CD4-positive, CD25-positive, alpha-beta regulatory T cell (primary cell): ENCODE data around the gene CCNJL. TPM values are rescaled to one million over a fixed set of nuclear protein-coding genes. Genes with fewer than 3 reads are reported as not detected.
A peak's percentile ranks its signal among the peaks of the same experiment; 100 is the strongest.

Source experiments
- ATAC-seq, 2 donors: fragments of 150-1000 bp; cut with Tn5 transposase; one replicate each; pipeline ENCODE4 v1.10.0; 2021; ENCODE audit warnings: low read depth in 2 of 2, moderate number of reproducible peaks in 2 of 2, moderate library complexity in 1 of 2
- DNase-seq, 3 donors: peaks; one replicate each; pipeline versions ENCODE4 v3.0.0 to v3.0.0-alpha.2; 2012 to 2022; ENCODE audit warnings: mixed read lengths in 1 of 3
- H3K27ac ChIP-seq: one replicate; pipeline ENCODE4 v1.7.0; 2013; ENCODE audit warnings: mild to moderate bottlenecking, low read length; ENCODE audit not compliant: insufficient read depth, poor library complexity, severe bottlenecking
- H3K27me3 ChIP-seq: one replicate; pipeline ENCODE4 v1.7.0; 2013; ENCODE audit warnings: low read length; ENCODE audit not compliant: control insufficient read depth, insufficient read depth
- H3K36me3 ChIP-seq: one replicate; pipeline ENCODE4 v1.7.0; 2013; ENCODE audit warnings: mild to moderate bottlenecking, low read length, moderate library complexity; ENCODE audit not compliant: control insufficient read depth, insufficient read depth
- H3K4me1 ChIP-seq: 2 replicates; pipeline ENCODE4 v1.7.0; 2013; ENCODE audit warnings: mild to moderate bottlenecking, low read length; ENCODE audit not compliant: insufficient read depth, control insufficient read depth, poor library complexity, severe bottlenecking
- H3K4me3 ChIP-seq: one replicate; pipeline ENCODE4 v1.7.0; 2013; ENCODE audit warnings: low read depth, mild to moderate bottlenecking, low read length, moderate library complexity
- H3K9me3 ChIP-seq, 2 experiments: 1 replicate in 1 of 2; 2 replicates in 1 of 2; pipeline ENCODE4 v1.7.0; 2013; ENCODE audit warnings: low read length in 2 of 2, mild to moderate bottlenecking in 1 of 2, moderate library complexity in 1 of 2; ENCODE audit not compliant: control insufficient read depth in 2 of 2
- H3K27ac Mint-ChIP-seq, 3 donors: one replicate each; pipeline ENCODE4 v1.8.0; 2020 to 2022; ENCODE audit warnings: mild to moderate bottlenecking in 3 of 3, mixed read lengths in 3 of 3, moderate library complexity in 2 of 3
- H3K27me3 Mint-ChIP-seq: one replicate; pipeline ENCODE4 v1.8.0; 2022; ENCODE audit warnings: mild to moderate bottlenecking, mixed read lengths
- H3K36me3 Mint-ChIP-seq: one replicate; pipeline ENCODE4 v1.8.0; 2020; ENCODE audit warnings: mixed read lengths
- H3K4me1 Mint-ChIP-seq, 4 donors: one replicate each; pipeline ENCODE4 v1.8.0; 2020 to 2022; ENCODE audit warnings: mixed read lengths in 4 of 4, mild to moderate bottlenecking in 1 of 4
- H3K4me3 Mint-ChIP-seq, 4 donors: one replicate each; pipeline ENCODE4 v1.8.0; 2020 to 2022; ENCODE audit warnings: mild to moderate bottlenecking in 4 of 4, mixed read lengths in 4 of 4, moderate library complexity in 3 of 4
- H3K9me3 Mint-ChIP-seq, 7 donors: one replicate each; pipeline ENCODE4 v1.8.0; 2020 to 2022; ENCODE audit warnings: mixed read lengths in 7 of 7, mild to moderate bottlenecking in 3 of 7, moderate library complexity in 2 of 7
- polyA plus RNA-seq, 4 donors: library from polyadenylated mRNA; unstranded; fragments of 300-500 nt; fragmentation: Illumina TruSeq; gene quantifications; one replicate each; pipeline ENCODE4 v1.2.3, GENCODE V29; 2021
- total RNA-seq: library from RNA; stranded (reverse); gene quantifications from one replicate; pipeline ENCODE4 v1.2.3, GENCODE V29; 2022

CCNJL gene
- not detected for total RNA-seq
- polyA plus RNA-seq, result not detected

DNA sequence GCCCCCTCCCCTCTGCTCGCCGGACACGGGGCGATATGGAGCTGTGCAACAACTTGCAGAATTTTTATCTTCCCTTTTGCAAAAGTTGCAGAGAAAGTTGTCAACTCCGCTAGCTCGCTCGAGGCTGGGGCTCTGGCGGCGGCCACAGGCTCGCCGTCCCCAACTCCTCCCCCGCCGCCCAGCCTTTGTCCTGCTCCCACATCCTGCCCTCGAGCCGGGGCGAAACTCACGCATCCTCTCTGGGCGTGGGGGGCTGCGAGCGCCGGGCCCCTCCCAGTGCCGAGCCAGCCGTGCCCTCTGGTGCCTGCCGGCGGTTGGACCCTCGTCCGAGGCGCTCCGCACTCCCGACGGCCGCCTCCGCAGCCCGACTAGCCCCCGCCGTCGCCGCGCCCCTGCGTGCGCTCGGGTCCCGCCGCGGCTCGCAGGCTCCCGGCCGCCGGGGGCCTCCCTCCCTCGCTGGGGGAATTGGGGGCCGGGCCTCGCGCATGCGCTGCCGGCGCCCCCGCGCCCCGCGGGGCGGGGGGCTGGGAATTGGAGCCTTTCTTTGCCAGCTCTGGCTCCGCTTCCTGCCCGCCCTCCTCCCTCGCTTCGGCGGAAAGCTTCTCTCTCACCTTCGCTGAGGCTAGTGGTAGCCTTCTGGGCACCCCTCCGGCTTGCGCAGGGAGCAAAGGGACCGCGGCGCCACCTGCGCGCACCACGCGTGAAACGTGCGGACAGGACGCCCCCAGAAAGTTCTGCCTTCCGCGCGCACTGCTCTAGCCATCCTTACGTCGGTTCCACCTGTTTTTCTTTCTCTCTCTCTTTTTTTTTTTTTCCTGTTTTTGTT, at the start of gene CCNJL:
TSS of gene CCNJL (minus strand) at position 431 of the 826 bp plus-strand sequence. CDS start 641 bp downstream, outside the sequence.
- peak in 1 of 3 donors; percentile 2 for DNase-seq
- ATAC-seq, result no peak
- Histone ChIP-seq H3K27me3 (peaks cover 25% of the 10 kb centered on the region), H3K27ac (no peak within 1 kb of the TSS), H3K9me3 (peaks cover 0 to 2% of the 10 kb centered on the region in 2 experiments), H3K4me1 (no peaks in the 10 kb centered on the region), H3K36me3 (no peaks in the 10 kb centered on the region), H3K4me3 (no peak within 1 kb of the TSS)
- H3K9me3 Mint-ChIP-seq, result peaks cover 0 to 4% (median 0%) of the 10 kb centered on the region in 7 donors
- no peak within 1 kb of the TSS for H3K27ac Mint-ChIP-seq
- peaks cover 0 to 7% (median 0%) of the 10 kb centered on the region in 4 donors for H3K4me1 Mint-ChIP-seq
- peak within 1 kb of the TSS in 2 of 4 donors; percentile 62 to 68 for H3K4me3 Mint-ChIP-seq
- H3K36me3 Mint-ChIP-seq, result no peaks in the 10 kb centered on the region
- peaks cover 49% of the 10 kb centered on the region for H3K27me3 Mint-ChIP-seq

DNA sequence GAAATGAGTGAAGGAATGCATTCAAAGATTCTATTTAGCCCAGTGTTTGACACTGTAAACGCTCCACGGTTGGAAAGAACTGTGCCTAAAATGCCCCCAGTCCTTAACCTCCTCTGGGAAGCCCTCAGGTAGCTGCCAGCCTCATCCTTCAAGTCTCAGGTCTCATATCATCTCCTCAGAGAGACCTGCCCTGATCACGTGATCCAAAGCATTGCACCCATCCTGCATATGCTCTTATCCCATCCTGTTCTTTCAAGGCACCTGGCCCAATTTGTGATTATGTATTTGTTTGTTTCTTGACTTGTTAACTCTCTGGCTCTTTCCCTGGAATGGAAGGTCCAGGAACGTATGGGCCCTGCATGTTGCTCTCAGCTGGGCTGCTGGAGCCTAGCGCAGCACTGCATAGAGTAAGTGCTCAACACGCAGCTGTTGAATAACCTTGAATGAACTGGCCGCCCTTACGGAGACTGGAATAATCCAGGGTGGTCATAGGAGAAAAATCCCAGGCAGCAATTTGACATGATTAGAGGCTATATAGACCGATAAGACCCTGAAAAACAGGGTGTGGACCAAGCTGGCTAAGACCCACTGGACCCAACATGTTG, 49.4 kb upstream of the CCNJL start:
- DNase-seq (no peak), ATAC-seq (no peak)
- H3K4me3 Mint-ChIP-seq, result no peak overlapping the region
- Histone ChIP-seq H3K4me1 (no peaks in the 10 kb centered on the region), H3K9me3 (no peaks in the 10 kb centered on the region), H3K36me3 (no peaks in the 10 kb centered on the region), H3K27ac (no peak overlapping the region), H3K27me3 (peaks cover 5% of the 10 kb centered on the region), H3K4me3 (no peak overlapping the region)
- no peak overlapping the region for H3K27ac Mint-ChIP-seq
- H3K27me3 Mint-ChIP-seq, result peaks cover 34% of the 10 kb centered on the region
- no peaks in the 10 kb centered on the region for H3K4me1 Mint-ChIP-seq
- H3K36me3 Mint-ChIP-seq, result no peaks in the 10 kb centered on the region
- H3K9me3 Mint-ChIP-seq, result peaks cover 0 to 1% (median 0%) of the 10 kb centered on the region in 7 donors

DNA sequence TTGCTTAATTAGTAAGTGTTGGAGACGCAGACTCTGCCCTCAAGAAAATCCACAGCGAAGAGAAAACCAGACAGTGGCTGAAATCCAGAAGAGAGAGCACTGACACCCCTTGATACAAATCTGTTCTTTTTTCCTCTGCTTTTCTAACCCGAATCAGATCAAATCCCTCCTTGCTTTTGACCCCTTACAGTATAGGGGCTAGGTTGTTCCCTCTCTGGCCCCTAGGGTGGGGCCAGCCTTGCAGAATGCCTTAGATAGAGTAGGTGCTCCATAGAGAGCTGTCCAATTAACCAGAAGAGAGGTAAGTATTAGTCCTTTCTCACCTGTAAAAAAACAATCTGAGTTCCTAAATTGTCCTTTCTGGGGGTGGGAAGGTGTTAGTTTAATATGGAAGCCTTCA, 47.9 kb upstream of the CCNJL start:
- Histone ChIP-seq H3K27ac (no peak overlapping the region), H3K4me1 (no peaks in the 10 kb centered on the region), H3K36me3 (no peaks in the 10 kb centered on the region), H3K9me3 (no peaks in the 10 kb centered on the region), H3K27me3 (peaks cover 2% of the 10 kb centered on the region), H3K4me3 (no peak overlapping the region)
- Mint-ChIP-seq H3K4me3 (no peak overlapping the region), H3K9me3 (peaks cover 0 to 1% (median 0%) of the 10 kb centered on the region in 7 donors), H3K4me1 (no peaks in the 10 kb centered on the region), H3K36me3 (no peaks in the 10 kb centered on the region), H3K27ac (no peak overlapping the region), H3K27me3 (peaks cover 27% of the 10 kb centered on the region)
- DNase-seq, result no peak
- ATAC-seq, result no peak

GRCh38 chr5:160359816-160360215, 47.5 kb upstream of the CCNJL start:
- H3K27me3 Mint-ChIP-seq, result peaks cover 24% of the 10 kb centered on the region
- peaks cover 0 to 1% (median 0%) of the 10 kb centered on the region in 7 donors for H3K9me3 Mint-ChIP-seq
- H3K27me3 ChIP-seq, result peaks cover 2% of the 10 kb centered on the region
- H3K36me3 Mint-ChIP-seq, result no peaks in the 10 kb centered on the region
- H3K9me3 ChIP-seq, result no peaks in the 10 kb centered on the region
- ATAC-seq, result no peak
- DNase-seq, result no peak
- H3K4me3 ChIP-seq, result no peak overlapping the region
- H3K27ac Mint-ChIP-seq, result no peak overlapping the region
- no peak overlapping the region for H3K27ac ChIP-seq
- no peaks in the 10 kb centered on the region for H3K4me1 ChIP-seq
- H3K4me1 Mint-ChIP-seq, result no peaks in the 10 kb centered on the region
- H3K36me3 ChIP-seq, result no peaks in the 10 kb centered on the region
- no peak overlapping the region for H3K4me3 Mint-ChIP-seq

DNA sequence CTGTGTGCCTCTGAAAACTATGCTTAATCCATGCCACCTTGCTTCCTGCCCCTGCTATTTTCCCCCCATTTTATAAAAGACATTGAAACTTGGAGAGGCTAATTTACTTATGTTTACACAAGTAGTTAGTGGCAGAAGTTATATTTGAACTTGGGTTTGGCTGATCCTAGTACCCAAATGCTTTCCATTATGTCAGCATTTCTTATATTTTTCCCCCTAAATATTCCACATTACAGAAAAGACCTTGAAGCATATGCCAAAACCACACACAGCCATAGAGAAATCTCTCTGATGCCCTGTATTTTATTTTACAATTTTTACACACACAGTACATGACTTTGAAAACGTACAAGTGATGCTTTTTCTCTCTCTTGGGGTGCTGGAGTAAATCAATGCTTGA, 46.9 kb upstream of the CCNJL start:
- no peak for DNase-seq
- Mint-ChIP-seq H3K36me3 (no peaks in the 10 kb centered on the region), H3K27me3 (peaks cover 19% of the 10 kb centered on the region), H3K9me3 (peaks cover 0 to 1% (median 0%) of the 10 kb centered on the region in 7 donors), H3K4me3 (no peak overlapping the region), H3K27ac (no peak overlapping the region), H3K4me1 (no peaks in the 10 kb centered on the region)
- no peak for ATAC-seq
- Histone ChIP-seq H3K4me1 (no peaks in the 10 kb centered on the region), H3K27me3 (no peaks in the 10 kb centered on the region), H3K4me3 (no peak overlapping the region), H3K27ac (no peak overlapping the region), H3K9me3 (no peaks in the 10 kb centered on the region), H3K36me3 (no peaks in the 10 kb centered on the region)

GRCh38 chr5:160357861-160358411, 45.6 kb upstream of the CCNJL start:
- Mint-ChIP-seq H3K9me3 (peaks cover 0 to 1% (median 0%) of the 10 kb centered on the region in 7 donors), H3K27me3 (peaks cover 13% of the 10 kb centered on the region), H3K4me1 (no peaks in the 10 kb centered on the region), H3K27ac (no peak overlapping the region), H3K4me3 (no peak overlapping the region), H3K36me3 (no peaks in the 10 kb centered on the region)
- no peak overlapping the region for H3K4me3 ChIP-seq
- H3K27ac ChIP-seq, result no peak overlapping the region
- H3K36me3 ChIP-seq, result no peaks in the 10 kb centered on the region
- H3K4me1 ChIP-seq, result no peaks in the 10 kb centered on the region
- H3K27me3 ChIP-seq, result no peaks in the 10 kb centered on the region
- DNase-seq (no peak), ATAC-seq (no peak)
- no peaks in the 10 kb centered on the region for H3K9me3 ChIP-seq

DNA sequence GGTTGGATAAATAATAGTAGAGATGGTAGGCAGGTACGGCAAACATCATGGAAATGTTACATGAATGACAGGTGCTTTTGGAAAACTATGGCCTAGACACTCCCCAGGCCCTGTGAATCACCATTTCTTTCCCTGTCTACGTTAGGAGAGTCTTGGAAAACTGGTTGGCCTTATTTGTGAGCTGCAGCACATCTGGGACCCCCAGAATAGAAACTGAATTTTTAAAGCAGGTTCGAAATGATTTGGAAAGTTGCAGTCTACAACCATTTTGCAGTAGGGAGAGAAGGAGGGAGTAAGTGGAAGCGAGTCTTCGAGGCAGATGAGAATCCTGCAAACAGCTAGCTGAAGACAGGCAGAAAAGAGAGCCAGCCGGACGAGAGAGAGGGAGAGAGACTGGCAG, 45.0 kb upstream of the CCNJL start:
- H3K27me3 Mint-ChIP-seq, result peaks cover 13% of the 10 kb centered on the region

More for the DNA sequence above, 45.0 kb upstream of the CCNJL start:
- Mint-ChIP-seq H3K36me3 (no peaks in the 10 kb centered on the region), H3K27ac (no peak overlapping the region), H3K4me3 (no peak overlapping the region), H3K9me3 (peaks cover 0 to 1% (median 0%) of the 10 kb centered on the region in 7 donors), H3K4me1 (no peaks in the 10 kb centered on the region)
- no peak overlapping the region for H3K4me3 ChIP-seq
- no peaks in the 10 kb centered on the region for H3K9me3 ChIP-seq
- no peak for ATAC-seq
- H3K27ac ChIP-seq, result no peak overlapping the region
- DNase-seq, result no peak
- H3K27me3 ChIP-seq, result no peaks in the 10 kb centered on the region
- H3K4me1 ChIP-seq, result no peaks in the 10 kb centered on the region
- H3K36me3 ChIP-seq, result no peaks in the 10 kb centered on the region
